Activated CD4-positive, alpha-beta T cell treated with anti-CD3 and anti-CD28 coated beads, Interleukin-2, amount 50 U/mL, for 16 hours (primary cell): ENCODE results near the gene LAPTM4A.
"Not testable (repeated sequence)": the region's sequence is repeated elsewhere in the genome, so short reads cannot be mapped to it uniquely, and the experiment has no call there.

ENCODE experiments used
- DNase-seq: peaks from one replicate; pipeline ENCODE4 v3.0.0-alpha.2; 2020

Gene LAPTM4A

DNA sequence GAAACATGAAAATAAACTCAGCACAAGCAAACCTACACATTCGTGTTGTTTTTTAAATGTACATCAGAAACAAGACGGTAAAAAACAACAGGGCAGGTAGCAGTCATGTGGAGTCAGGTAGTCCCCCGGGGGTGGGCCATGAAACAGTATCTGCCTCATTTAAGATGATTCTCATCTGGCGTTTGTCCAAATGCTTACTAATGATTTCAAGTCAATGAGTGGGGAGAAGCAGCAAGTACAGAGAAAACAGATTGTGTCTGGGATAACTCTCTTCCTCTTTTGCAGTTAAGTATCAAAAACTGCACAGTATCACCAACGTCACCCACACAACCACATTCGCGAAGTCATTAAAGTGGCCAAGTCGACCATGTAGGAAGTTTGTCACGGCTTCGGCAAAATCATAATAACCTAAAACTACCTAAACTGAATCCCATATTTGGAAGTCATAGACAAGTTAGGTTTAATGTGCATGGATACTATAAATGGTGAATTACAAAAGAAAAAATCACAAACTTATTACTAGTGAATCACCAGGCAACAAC is 1.3 kb downstream of the LAPTM4A start:
- peak; percentile 29 for DNase-seq

DNA sequence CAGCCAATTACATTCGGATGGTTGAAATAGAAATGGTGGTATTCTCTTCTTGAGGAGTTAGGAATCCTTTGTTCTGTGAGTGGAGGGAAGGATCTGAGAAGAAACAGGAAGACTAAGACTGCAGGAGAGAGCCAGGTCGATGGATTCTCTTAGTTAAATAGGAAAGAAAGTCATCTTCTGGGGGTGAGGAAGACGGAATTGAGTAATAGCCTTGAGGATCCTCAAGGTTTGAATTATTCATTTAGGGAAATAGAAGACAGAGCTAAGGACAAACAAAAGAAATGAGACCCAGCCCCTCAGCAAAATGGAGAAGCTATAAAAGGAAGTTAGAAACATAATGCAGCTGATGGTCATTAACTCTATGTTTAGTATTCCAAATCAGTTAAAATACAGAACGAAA is 1.8 kb downstream of the LAPTM4A start:
- DNase-seq: no peak

DNA sequence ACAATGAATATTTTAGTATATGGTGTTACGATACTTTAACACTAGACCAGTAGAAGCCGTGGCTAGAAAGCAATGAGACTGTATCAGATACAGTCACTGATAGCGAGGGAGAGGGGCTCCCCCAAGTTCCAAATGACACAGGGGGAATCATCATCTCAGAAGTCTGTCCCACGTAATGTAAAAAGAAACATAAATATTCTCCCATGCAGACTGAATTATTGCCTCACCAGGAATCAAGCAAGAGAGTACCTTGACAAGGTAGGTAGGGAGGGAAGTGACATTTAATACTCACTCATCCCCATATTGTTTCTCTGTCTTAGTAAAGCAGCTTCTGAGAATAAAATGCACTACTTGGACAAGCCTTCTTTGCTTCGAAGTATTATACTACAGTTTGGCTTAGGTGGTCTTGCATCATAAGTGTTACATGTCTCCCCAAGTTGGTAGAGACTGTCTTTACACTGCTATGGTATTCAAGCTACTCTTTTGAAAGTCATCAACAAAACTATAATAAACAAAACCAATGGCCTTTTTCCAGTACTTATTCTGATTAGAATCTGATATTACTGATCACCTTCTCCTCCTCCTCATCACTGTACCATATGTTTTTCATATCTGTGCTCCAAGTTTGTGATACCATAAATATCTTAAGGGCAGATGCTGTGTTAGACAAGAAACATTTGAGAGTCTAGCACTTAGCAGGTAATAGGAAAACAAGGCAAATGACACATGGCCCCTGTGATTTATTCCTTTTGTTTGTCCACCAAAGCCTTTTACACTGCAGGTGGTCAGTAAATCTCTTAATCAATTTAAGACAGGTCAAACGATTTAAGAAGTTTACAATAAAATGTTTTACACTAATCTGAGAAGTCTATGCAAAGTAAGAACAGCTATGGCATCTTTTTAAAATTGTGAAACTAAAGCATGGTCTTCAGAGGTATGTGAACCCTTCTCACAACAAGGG is 2.7 kb downstream of the LAPTM4A start:
- no peak for DNase-seq

DNA sequence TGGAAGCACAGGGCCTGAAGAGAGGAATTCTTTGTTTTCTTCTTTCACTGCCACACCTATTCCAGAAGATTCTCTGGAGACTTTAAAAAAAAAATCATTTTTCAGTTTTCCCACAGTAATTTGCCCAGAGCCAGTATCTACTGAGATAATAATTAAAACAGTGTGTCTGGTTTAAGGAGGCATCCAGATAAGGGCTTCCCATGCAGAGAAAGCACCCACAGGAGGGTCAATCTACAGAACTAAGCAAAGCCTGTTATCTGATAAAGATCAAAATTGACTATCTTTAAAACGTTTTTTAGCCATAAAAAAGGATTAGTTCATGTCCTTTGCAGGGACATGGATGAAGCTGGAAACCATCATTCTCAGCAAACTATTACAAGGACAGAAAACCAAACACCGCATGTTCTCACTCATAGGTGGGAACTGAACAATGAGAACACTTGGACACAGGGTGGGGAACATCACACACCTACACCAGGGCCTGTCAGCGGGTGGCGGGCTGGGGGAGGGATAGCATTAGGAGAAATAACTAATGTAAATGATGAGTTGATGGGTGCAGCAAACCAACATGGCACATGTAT is 5.6 kb downstream of the LAPTM4A start:
- not testable (repeated sequence) for DNase-seq

DNA sequence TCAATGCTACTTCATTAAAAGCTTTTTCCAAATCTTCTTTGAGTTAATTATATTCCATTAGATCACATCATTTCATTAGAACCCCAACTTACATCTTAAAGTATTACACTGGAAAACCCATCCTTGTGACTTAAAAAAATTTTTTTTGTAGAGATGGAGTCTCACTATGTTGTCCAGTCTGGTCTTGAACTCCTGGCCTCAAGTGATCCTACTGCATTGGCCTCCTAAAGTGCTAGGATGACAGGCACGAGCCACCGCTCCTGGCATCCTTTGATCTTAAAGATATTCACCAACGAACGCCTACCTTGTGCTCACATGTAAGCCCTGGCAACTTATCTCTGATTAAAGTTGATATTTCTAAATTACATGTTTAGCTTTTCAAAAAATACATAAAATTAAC is 6.7 kb downstream of the LAPTM4A start:
- DNase-seq: no peak

DNA sequence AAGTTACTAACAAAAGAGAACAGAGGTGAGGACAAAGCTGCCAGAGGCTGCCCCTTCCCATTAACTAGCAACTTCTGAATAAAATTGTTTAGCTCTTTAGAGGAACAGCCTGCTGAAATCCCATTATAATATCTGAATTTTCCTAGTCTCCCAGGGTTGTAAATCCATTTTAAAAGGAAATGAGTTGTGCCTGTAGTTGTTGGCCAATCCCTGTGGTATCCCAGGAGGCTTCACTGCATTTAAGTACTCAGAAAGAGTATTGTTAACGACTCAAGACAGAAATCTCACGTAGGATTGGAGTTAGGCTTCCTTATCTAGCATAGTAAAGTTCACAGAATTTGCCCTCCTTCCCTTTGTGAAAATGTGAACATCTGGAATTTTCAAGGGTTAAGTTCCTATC is 8.9 kb downstream of the LAPTM4A start:
- DNase-seq: no peak

DNA sequence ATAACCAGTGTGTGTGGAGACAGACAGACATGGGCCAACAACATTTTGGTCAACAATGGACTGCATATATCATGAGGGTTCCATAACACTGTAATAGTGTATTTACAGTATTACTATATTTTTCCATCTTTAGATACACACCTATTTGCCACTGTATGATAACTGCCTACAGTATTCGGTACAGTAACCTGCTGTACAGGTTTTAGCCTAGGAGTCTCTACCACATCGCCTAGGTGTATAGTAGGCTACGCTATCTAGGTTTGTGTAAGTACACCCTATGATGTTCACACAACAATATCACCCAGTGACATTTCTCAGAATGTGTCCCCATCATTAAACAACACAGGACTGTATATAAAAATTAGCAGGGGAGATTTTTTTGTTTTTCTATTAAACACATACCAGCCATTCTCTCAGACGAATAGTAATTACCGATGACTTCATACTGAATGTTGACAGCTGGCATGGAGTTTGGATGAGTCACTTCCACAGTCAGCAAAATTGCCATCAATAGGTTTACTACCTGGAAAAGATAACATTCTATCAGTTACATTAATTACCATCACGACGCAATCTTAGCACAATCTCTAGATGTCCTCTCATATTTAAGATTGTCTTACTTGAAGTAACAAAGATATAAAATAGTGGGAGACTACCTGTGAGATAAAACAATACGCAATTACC is 10.8 kb downstream of the LAPTM4A start:
- no peak for DNase-seq

DNA sequence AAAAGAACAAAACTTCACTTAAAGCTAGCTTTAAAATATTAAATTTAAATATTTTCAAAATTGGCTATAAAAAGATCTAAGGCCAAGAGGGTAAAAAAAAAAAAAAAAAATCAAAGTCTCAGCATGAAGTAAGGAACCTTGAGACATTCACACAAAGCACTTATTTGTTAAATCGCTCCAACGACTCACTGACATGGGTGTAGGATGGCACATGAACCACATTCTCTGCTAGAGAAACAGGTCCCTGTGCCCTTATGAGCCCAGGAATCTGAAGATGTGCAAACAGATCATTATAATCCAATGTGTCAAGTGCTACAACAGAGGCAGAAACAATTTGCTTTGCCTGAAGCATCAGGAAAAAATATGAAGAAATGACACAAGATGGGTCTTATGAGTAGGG is 13.8 kb downstream of the LAPTM4A start:
- no peak for DNase-seq

DNA sequence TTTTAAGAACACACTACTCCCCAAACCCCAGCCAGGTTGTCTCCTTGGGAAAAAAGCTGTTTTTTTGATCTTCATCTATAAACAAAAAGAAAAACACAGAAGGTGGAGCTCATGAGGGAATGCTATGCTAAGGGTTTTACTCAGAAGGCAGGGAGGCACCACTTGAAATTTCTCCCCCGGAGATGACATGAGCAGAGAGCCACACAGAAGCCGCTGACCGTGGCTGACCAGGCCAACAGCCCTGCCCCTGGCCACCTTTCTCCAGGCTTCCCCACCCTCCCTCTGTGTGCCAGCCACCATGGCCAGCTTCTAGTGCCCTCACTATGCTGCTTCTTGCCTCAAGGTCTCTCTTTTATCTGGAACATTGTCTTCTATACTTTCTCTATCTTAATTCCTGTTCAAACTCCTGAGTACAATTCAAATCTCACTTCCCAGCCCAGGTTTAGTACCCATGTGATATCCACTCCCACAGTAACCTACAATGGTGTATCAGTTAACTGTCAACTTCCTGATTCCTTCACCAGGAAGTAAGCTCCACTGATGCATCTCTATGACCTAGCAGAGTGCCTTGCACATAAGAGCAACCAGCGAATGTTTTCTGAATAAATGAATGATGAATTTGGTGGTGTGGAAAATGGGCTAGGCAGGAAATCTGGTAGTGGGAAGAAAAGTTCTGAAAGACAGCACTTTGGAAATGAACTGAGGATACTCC is 15.3 kb downstream of the LAPTM4A start:
- no peak for DNase-seq

DNA sequence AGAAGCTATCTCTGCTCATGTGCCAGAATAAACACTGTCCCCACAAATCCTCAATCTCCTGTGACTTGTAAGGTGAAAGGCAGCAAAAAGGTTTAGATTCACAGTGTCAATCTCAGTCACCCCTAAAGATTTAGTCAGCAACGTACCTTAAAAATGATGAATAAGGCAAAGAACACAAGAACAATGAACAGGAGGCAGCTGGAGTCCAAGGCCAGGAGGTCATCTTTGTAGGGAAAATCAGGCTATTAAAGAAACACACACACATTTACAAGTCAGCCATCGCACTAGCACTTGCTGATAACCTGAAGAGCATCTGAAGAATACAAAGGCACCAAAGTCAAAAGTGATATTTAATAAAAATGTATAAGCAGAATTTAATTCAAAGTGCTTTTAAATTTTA is 16.6 kb downstream of the LAPTM4A start:
- no peak for DNase-seq

DNA sequence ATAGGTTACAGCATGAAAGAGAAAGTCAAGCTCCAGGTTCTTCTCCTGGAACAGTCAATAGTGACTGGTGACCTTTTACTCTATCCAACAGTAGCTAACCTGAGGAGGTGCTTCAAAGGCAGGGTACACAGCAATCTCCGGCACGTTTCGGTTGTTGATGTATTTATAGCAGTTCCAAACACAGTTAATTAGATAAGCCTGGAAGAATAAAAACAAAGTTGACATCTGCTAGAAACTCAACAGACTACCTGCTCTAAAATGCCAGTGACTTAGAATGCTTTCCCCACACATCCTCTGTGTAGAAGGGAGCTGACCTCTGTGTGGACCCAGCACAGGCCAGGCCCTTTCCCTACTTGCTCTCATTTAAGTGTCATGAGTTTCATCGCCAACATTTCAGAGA is 17.2 kb downstream of the LAPTM4A start:
- no peak for DNase-seq

DNA sequence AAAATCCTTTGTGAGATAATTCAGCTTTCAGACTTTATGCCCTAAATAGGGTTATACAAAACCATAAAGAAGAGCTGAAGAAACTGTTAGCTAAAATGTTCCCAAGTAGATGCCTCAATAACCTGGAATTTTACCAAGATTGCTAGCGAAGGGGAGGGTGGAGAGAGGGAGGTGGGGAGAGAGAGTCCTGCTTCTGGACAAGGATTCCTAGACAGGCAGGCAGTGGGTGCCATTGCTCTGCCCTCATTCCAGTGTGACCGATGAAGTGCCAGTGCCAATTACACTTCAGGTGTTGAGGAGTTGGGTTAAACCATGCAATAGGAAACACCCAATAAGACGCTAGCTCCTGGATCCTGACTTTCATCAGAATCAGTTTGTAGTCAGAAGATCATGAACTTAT is 18.1 kb downstream of the LAPTM4A start:
- no peak for DNase-seq

DNA sequence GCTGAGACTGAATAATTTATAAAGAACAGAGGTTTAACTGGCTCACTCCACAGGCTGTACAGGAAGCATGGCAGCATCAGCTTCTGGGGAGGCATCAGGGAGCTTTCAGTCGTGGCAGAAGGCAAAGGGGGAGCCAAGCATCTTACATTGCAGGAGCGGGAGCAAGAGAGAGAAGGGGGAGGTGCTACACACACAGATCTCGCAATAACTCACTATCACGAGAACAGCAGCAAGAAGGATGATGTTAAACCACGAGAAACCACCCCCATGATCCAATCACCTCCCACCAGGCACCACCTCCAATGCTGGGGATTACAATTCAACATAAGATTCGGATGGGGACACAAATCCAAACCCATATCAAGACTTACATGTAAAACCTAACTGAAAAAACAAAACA is 21.2 kb downstream of the LAPTM4A start:
- DNase-seq: no peak

DNA sequence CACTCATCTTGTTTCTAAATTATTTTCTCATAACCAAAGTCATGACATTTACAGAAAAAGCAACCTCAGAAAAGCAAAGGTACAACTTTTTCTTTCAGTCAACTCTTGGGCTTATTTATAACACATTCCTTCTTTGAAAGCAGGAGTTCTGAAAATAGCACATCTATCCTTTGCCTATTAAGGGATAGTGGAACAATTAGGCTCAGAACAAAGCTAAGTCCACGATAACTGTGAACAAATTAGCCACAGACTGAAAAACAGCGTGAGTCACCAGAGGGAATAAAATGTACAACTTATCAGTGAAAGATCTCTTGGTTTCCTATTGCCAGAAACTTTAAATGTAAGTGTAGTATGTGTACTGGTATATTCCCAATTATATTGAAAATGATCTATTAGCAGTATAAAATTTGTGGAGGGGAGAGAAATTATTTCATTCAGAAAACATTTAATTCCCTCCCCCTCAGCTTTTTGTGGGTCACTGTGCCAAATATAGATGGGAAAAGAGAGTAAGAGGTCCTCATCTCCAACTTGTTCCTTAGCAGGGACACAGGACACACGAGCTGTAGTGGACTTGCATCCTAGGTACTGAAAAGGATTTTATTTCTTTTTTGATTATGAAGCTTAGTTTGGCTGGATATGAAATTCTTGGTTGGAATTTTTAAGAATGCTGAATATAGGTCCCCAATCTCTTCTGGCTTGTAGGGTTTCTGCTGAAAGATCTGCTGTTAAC is 23.6 kb downstream of the LAPTM4A start:
- no peak for DNase-seq

DNA sequence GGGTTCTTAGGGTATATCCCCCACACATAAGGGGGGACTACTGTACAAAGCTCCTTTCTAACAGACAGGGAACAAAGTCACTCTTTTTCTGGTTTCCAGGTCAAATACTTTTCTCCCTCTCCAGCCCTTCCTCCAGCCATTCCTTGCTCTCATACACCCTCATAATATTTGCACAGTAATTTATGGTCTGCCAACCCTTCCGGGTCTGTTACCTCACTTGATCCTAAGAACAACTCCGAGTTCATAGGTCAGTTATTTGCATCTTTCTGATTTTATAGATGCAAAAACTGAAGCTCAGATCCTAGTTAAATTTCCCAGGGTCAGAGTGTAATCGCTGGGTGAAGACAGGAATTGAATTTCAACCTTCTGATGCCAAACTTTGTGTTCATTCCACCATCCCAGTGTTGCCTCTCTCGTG is 24.2 kb downstream of the LAPTM4A start:
- DNase-seq: no peak

DNA sequence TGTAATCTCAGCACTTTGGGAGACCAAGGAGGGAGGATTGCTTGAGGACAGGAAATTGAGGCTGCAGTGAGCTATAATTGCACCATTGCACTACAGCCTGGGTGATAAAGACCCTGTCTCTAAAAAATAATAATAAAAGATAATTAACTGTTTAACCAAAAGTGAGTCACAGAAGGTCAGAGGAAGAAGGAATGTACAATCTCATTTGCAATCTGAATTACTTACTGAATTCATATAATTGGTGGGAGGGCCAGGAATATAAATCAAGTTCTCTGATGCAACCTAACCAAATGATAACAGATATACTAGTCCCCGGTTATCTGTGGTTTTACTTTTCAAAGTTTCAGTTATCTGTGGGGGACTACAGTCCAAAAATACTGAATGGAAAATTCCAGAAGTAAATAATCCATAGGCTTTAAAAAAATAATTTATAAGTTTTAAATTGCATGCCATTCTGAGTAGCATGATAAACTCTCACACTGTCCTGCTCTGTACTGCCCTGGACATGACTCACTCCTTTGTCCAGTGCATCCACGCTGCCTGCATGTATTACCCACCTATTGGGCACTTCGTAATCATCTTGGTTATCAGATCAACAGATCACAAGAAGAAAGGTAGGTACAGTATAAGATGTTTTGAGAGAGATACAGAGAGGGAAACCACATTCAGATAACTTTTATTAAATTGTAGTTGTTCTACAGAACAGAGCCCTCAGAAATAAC is 26.2 kb downstream of the LAPTM4A start:
- DNase-seq: no peak

DNA sequence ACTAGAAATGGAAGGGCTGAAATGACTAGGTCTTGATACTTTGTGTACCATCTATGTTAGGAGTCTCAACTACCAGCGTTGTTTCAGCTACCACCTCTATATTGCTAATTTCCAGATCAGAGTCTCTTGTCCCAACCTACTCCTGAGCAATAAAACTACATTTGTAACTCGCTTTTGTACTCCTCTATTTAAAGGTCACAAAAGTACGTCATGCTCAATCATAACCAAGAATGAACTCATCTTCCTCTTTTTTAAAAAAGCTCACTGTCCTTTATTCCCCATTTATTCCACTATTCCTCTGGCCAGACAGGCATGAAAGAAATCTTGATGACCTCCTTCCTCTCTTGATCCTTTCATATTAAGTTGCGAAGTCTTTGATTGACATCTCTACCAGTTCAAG is 27.7 kb downstream of the LAPTM4A start:
- DNase-seq: no peak

DNA sequence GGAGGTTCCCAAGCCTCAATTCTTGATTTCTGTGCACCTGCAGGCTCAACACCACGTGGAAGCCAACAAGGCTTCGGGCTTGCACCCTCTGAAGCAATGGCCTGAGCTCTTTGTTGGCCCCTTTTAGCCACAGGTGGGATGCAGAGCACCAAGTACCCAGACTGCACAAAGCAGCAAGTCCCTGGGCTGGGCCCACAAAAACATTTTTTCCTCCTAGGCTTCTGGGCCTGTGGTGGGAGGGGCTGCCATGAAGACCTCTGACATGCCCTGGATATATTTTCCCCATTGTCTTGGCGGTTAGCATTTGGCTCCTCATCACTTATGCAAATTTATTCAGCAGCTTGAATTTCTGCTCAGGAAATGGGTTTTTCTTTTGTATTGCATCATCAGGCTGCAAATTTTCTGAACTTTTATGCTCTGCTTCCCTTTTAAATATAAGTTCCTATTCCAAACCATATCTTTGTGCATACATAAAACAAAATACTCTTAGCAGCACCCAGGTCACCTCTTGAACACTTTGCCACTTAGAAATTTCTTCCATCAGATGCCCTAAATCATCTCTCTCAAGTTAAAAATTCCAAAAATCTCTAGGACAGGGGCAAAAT is 29.9 kb downstream of the LAPTM4A start:
- no peak for DNase-seq

DNA sequence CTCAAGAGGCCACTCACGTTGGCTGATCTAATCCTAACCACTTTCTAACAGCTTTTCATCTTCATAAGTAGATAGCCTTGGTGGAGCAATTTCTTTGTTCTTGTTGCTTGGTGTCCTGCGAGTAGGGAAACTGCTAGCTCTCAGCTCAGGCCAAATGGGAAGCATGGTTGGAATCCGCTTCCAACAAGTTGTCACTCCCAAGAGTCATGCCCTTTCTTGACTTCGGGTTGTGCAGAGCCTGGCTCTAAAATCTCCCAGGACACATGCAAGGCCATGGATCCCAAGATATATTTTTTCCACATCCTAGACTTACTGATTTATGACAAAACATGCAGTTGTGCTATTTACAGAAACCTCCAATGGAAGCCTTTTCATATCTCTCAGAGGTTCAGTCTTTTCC is 31.7 kb downstream of the LAPTM4A start:
- no peak for DNase-seq

DNA sequence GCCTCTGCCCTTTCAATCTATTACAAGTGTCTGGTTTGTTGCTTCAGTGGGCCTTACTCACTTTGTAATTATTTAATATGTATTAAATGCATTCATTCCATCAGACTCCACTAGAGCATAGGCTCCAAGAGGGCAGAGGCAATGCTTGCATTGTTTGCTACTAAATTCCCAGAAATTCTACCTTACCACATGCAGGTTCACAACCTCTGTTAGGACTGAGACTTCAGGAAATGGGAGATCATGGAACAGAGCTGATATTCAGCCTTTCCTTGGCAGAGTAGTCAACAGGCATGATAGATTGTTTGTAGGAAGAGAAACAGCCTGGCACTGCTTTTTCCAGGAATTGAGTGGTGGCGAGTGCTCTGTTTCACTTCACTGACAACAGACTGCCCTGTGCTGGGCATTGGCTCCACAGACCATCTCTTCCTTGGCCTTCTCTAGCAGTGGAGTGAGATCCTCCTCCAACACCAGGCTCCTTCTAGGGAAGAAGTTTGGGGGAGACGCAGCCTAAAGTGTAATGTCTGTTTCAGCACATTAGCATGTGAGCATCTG is 32.8 kb downstream of the LAPTM4A start:
- no peak for DNase-seq

DNA sequence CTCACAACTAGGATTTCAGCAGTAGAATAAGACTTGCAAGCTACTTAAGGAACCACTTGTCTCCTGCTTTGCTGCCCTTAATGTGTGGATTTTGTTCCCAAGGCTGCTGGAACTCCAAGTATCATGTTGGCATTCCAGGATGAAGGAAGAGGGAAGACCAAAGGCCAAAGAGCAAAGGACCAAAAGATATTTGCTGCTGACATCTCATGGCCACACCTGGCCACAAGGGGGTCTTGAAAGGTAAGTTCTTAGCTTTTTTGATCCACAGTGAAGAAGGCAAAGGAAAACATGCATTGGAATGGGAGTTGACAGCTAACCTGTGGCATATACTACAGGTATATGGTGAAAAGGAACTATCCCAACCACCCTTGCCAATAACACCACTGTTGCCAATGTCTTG is 35.1 kb downstream of the LAPTM4A start:
- DNase-seq: no peak
